Loucy (cell line): Measurements from ENCODE around the gene PITPNC1.

ENCODE experiments used
- H2AFZ ChIP-seq: fragments of 200-600 bp; sonication (generic); 2 replicates; pipeline ENCODE4 v1.6.0; 2016; ENCODE audit warnings: antibody characterized with exemption, mild to moderate bottlenecking, low read length, moderate library complexity
- H3F3A ChIP-seq: fragments of 200-600 bp; 2 replicates; pipeline ENCODE4 v1.6.0; 2016; ENCODE audit warnings: antibody characterized with exemption, low read depth, mild to moderate bottlenecking
- H3K27me3 ChIP-seq: fragments of 200-600 bp; sonication (generic); 2 replicates; pipeline ENCODE4 v1.6.1; 2014; ENCODE audit warnings: low read length, mild to moderate bottlenecking; ENCODE audit not compliant: insufficient read depth, poor library complexity, severe bottlenecking
- H3K36me3 ChIP-seq: fragments of 200-600 bp; sonication (generic); 2 replicates; pipeline ENCODE4 v1.6.1; 2016; ENCODE audit warnings: low read length; ENCODE audit not compliant: insufficient read depth
- H3K4me1 ChIP-seq: fragments of 200-600 bp; sonication (generic); 2 replicates; pipeline ENCODE4 v1.5.1; 2014; ENCODE audit warnings: low read length, mild to moderate bottlenecking; ENCODE audit not compliant: insufficient read depth, poor library complexity, severe bottlenecking
- H3K4me2 ChIP-seq: fragments of 200-600 bp; sonication (generic); 2 replicates; pipeline ENCODE4 v1.6.0; 2014; ENCODE audit warnings: antibody characterized with exemption, low read length, low read depth, mild to moderate bottlenecking; ENCODE audit not compliant: poor library complexity, severe bottlenecking
- H3K4me3 ChIP-seq: fragments of 200-600 bp; sonication (generic); 2 replicates; pipeline ENCODE4 v1.5.1; 2014; ENCODE audit warnings: low read length, mild to moderate bottlenecking, mixed read lengths; ENCODE audit not compliant: poor library complexity, severe bottlenecking
- H3K79me2 ChIP-seq: fragments of 200-600 bp; sonication (generic); 2 replicates; pipeline ENCODE4 v1.6.1; 2014; ENCODE audit warnings: low read length; ENCODE audit not compliant: insufficient read depth
- H3K9ac ChIP-seq: fragments of 200-600 bp; sonication (generic); 2 replicates; pipeline ENCODE4 v1.6.0; 2014; ENCODE audit warnings: mild to moderate bottlenecking, low read depth, low read length, moderate library complexity; ENCODE audit not compliant: poor library complexity, severe bottlenecking
- H3K9me2 ChIP-seq: fragments of 200-600 bp; sonication (generic); replicated peaks from 2 replicates; pipeline ENCODE4 v1.6.1; 2016; ENCODE audit warnings: low read depth, low read length, mixed read lengths
- H3K9me3 ChIP-seq: fragments of 200-600 bp; sonication (generic); 2 replicates; pipeline ENCODE4 v1.6.1; 2014; ENCODE audit warnings: mild to moderate bottlenecking, antibody characterized with exemption, low read length, low read depth; ENCODE audit not compliant: insufficient read depth
- H4K20me1 ChIP-seq: fragments of 200-600 bp; sonication (generic); 2 replicates; pipeline ENCODE4 v1.6.0; 2014; ENCODE audit warnings: antibody characterized with exemption, low read length, mild to moderate bottlenecking; ENCODE audit not compliant: insufficient read depth, poor library complexity, severe bottlenecking
- CTCF ChIP-seq: fragments of 200-600 bp; sonication (generic); conservative IDR thresholded peaks from 2 replicates; pipeline ENCODE4 v1.5.1; 2014; ENCODE audit warnings: mild to moderate bottlenecking, antibody characterized with exemption, low read length
- EZH2phosphoT487 ChIP-seq: fragments of 200-600 bp; IDR thresholded peaks from 2 replicates; pipeline ENCODE4 v1.6.1; 2018; ENCODE audit warnings: antibody characterized with exemption, mild to moderate bottlenecking, moderate library complexity, borderline replicate concordance

PITPNC1 gene

GRCh38 chr17:67449845-67450755 is 73.0 kb downstream of the PITPNC1 start:
- no peak overlapping the region for H3K4me2 ChIP-seq
- peaks cover 24% of the 10 kb centered on the region for H3K4me1 ChIP-seq
- no peak overlapping the region for H2AFZ ChIP-seq
- H3K9me2 ChIP-seq: no peaks in the 10 kb centered on the region
- H3K9me3 ChIP-seq: no peaks in the 10 kb centered on the region
- H3K79me2 ChIP-seq: 0 out of 2 replicates have a peak, but pooled peaks cover 3% of the 10 kb centered on the region
- no peaks in the 10 kb centered on the region for H3F3A ChIP-seq
- no peaks in the 10 kb centered on the region for H3K36me3 ChIP-seq
- H3K4me3 ChIP-seq: no peak overlapping the region
- H4K20me1 ChIP-seq: no peaks in the 10 kb centered on the region
- H3K9ac ChIP-seq: no peak overlapping the region
- no peaks in the 10 kb centered on the region for H3K27me3 ChIP-seq
- TF ChIP-seq EZH2phosphoT487 (no peak), CTCF (no peak)

- Histone ChIP-seq H2AFZ (0 out of 2 replicates have a peak overlapping the region, but pooled peaks have one; percentile 14), H3K79me2 (0 out of 2 replicates have a peak, but pooled peaks cover 3% of the 10 kb centered on the region), H3K9me2 (no peaks in the 10 kb centered on the region), H3K9ac (no peak overlapping the region), H3K9me3 (no peaks in the 10 kb centered on the region), H3K4me2 (peak overlapping the region; percentile 44), H3K36me3 (no peaks in the 10 kb centered on the region), H4K20me1 (no peaks in the 10 kb centered on the region), H3K4me1 (peaks cover 24% of the 10 kb centered on the region), H3F3A (no peaks in the 10 kb centered on the region), H3K4me3 (peak overlapping the region; percentile 1), H3K27me3 (no peaks in the 10 kb centered on the region)
- TF ChIP-seq CTCF (no peak), EZH2phosphoT487 (no peak)
Measured at GRCh38 chr17:67452681-67453554, 75.8 kb downstream of the PITPNC1 start.

- no peak overlapping the region for H2AFZ ChIP-seq
- TF ChIP-seq EZH2phosphoT487 (no peak), CTCF (no peak)
- H3K9me2 ChIP-seq: no peaks in the 10 kb centered on the region
- H3K4me1 ChIP-seq: peaks cover 15% of the 10 kb centered on the region
- H3F3A ChIP-seq: no peaks in the 10 kb centered on the region
- no peak overlapping the region for H3K4me2 ChIP-seq
- no peak overlapping the region for H3K9ac ChIP-seq
- no peaks in the 10 kb centered on the region for H3K79me2 ChIP-seq
- no peaks in the 10 kb centered on the region for H4K20me1 ChIP-seq
- H3K27me3 ChIP-seq: no peaks in the 10 kb centered on the region
- H3K9me3 ChIP-seq: peaks cover 4% of the 10 kb centered on the region; the same call in 1 of the 2 replicates
- H3K36me3 ChIP-seq: no peaks in the 10 kb centered on the region
- H3K4me3 ChIP-seq: no peak overlapping the region
Measured at GRCh38 chr17:67456103-67456502, 79.0 kb downstream of the PITPNC1 start.
